Stimulated activated CD4-positive, alpha-beta T cell treated with anti-CD3 and anti-CD28 coated beads, Interleukin-4, amount 100 ng/mL, for 4 hours (primary cell): ENCODE results near the gene PDE6A.
"Not testable (repeated sequence)": the region's sequence is repeated elsewhere in the genome, so short reads cannot be mapped to it uniquely, and the experiment has no call there.

Source experiments
- DNase-seq, 2 experiments: peaks; one replicate each; pipeline ENCODE4 v3.0.0-alpha.2; 2020

PDE6A gene

DNA sequence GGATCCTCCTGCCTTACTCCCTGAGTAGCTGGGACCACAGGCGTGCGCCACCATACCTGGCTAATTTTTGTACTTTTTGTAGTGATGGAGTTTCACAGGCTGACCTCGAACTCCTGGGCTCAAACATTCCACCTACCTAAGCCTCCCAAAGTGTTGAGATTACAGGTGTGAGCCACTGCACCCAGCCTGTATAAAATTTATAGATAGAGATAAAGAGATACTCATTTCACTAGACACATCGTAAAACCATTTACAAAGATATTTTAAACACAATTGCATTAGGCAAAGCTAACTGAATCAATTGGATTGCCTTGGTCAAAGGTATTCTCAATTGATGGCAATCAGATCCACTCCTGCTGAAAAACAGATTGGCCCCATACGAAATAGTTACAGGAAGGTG lies 52.0 kb downstream of the PDE6A start:
- no peak for DNase-seq

DNA sequence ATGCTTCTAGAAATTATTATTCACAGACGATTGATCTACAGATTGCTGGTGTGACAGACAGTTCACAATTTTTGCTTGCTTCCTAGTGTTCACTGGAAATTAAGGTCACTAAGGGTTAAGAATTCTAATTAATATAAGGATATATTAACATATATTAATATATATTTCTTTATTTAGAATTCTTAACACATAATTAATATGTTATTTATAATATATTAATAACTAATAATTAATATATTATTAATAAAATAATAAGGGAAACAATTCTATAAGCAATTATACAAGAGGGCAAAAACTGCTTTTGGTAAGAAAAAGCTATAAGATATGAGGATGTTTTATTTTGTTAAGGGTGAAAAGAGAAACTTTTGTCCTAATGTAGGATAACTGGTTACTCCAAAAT lies 56.3 kb downstream of the PDE6A start:
- DNase-seq, result no peak

DNA sequence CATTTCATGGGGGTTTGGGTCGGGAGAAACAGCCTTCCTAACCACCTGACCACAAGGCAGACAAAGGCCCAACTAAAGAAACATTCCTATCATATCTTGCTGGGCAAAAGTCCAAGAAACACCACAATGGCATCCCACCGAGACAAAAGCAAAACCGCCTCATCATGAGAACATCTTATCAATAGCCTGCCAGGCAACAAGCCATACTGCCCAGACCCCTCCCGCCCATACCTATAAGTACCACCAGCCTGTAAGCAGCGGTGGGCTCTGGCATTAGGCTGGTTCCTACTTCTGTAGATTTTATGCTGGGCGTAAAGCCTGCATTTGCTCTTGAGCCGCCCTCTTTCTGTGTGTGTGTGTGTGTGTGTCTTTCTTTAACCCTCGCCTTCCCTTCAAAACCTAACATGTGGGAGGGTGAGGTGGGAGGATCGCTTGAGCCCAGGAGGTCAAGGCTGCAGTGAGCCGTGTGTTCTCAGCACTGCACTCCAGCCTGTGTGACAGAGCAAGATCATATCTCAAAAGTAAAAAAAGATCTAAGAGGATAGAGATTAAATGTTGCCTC lies 56.9 kb downstream of the PDE6A start:
- no peak for DNase-seq

DNA sequence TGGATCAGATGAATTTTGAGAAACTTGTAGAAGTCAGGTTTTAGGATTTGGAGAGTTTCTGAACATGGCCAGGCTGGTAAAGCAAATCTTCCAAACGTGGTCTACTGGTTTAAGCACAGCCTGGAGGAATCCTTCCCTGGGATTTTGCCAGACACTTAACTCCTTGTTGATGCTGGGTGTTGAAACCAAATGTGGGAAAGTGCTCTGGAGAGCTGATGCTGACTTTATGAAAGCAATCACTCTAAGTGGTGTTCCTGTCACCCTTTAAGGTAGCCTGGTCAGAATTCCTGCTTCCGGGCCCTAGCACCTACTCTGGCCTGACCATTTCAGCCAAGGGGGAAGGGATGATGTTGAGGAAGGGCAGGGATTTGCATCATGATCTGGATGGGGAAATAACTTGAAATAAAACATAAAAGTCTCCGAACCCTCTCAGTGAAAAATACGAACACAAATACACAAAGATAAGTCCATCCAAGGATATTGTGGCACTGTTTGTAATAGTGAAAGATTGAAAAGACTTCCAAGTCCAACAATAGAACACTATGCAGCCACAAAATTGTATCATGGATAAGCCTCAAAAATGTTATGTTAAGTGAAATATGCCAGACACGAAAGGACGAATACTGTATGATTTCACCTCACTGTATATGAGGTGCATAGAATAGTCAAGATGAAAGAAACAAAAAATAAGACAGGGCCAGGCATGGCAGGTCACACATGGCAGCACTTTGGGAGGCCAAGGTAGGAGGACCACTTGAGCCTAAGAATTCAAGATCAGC lies 57.7 kb downstream of the PDE6A start:
- no peak for DNase-seq

DNA sequence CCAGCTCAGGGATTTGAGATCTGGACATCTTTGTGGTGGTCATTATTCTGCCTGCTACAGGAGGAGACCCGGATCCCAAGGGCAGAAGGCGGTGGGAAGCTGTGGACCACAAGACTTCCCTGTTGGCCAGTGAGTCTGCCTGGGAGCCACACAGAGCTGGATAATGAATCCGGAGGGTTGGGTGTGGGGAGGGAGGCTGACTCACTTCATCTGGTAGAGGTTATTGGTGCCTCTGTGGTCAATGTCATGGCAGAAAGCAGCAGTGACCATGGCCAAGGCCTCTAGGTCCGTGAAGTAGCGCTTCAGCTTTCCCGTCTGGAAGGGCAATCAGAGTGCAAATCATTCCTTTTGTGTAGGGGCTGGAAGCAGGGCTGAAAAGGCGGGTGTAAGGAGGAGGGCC lies 58.5 kb downstream of the PDE6A start:
- no peak for DNase-seq

DNA sequence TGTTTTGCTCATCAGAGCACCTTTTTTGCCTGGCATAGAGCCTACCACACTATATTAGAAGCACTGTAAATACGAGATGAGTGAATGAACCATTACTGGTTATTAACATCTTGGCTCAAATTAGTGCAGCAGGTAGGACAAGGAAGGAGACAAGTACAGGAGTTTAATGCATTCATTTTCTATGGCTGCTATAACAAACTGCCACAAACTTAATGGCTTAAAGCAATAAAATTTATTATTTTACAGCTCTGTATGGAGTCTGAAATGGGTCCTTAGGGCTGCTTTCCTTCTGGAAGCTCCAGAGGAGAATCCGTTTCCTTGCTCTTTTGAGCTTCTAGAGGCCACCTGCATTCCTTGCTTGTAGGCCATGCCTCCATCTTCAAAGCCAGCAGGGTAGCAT lies 59.1 kb downstream of the PDE6A start:
- no peak for DNase-seq

DNA sequence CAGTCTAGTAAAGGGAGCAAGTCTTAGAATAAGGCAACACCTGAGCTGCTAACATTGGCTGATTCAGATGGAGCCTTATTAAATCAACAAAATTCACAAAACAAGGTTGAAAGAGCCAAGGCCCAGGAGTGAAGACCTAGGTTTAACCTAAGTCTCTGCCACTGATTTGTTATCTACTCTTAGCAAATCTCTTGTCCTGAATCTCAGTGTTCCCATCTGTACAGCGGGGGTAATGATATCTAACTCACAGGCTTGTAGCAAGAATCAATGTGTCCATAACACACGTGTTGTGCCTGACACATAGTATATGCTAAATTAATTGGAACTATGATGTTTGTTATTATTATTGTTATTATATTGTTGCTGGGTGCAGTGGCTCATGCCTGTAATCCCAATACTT lies 61.0 kb downstream of the PDE6A start:
- DNase-seq, result no peak

DNA sequence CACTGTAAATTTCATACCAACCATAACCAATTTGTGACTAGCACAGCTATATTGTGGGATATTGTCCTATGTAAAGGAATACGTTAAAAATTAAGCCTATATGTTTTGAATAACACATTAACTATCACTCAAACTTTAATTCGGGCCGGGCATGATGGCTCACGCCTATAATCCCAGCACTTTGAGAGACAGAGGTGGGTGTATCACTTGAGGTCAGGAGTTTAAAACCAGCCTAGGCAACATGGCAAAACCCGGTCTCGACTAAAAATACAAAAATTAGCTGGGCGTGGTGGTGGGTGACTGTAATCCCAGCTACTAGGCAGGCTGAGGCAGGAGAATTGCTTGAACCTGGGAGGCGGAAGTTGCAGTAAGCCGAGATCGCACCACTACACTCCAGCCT lies 62.0 kb downstream of the PDE6A start:
- DNase-seq, result not testable (repeated sequence)

DNA sequence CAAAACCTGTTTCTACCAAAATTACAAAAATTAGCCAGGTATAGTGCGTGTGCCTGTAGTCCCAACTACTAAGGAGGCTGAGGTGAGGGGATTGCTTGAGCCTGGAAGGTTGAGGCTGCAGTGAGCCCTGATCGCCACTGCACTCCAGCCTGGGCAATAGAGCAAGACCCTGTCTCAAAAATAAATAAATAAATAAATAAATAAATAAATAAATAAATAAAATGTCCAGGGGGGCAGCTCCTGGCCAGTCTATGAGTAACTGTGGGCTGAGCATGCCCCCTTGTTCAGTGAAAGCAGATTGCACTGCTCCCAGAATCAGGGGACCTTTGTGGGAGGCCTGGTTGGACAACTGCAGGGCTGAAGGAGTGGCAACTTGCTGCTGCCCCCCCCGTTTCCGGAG lies 62.7 kb downstream of the PDE6A start:
- DNase-seq, result no peak

DNA sequence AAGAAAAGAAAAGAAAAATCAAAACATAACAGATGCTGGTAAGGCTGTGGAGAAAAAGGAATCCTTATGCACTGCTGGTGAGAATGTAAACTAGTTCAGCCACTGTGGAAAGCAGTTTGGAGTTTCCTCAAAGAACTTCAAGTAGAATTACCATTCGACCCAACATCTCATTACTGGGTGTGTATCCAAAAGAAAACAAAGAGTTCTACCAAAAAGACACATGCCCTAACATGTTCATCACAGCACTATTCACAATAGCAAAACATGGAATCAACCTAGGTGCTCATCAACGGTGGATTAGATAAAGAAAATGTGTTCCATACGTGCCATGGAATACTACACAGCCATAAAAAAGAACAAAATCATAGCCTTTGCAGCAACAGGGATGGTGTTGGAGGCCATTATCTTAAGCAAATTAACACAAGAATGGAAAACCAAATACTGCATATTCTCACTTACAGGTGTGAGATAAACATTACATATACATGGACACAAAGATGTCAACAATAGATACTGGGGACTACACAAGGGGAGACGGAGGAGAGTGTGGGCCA lies 63.4 kb downstream of the PDE6A start:
- DNase-seq, result no peak

DNA sequence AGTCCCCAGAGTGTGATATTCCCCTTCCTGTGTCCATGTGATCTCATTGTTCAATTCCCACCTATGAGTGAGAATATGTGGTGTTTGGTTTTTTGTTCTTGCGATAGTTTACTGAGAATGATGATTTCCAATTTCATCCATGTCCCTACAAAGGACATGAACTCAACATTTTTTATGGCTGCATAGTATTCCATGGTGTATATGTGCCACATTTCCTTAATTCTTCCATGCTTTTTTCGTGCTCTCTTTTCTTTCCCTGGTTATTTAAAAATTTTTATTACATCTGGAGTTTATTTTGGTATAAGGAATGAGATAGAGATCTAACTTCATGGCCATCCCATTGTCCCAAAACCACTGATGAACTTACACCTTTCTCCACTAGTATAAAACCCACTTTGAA lies 65.0 kb downstream of the PDE6A start:
- DNase-seq, result not testable (repeated sequence)

DNA sequence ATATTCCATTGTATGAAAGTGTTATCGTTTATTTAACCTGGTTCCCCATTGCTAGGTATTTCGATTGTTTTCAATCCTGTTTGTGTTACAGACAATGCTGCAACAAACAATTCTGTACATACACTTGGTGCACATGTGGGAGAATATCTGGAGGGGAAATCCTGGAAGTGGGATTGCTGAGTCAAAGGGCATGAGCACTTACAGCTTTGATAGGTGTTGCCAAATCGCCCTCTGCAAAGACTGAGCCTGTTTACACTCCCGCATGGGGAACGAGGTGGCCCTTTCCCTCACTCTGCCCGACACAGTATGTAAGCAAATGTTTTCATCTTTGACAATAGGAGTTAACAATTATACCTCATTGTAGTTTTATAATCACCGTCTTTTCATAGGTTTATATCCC lies 66.2 kb downstream of the PDE6A start:
- no peak for DNase-seq

DNA sequence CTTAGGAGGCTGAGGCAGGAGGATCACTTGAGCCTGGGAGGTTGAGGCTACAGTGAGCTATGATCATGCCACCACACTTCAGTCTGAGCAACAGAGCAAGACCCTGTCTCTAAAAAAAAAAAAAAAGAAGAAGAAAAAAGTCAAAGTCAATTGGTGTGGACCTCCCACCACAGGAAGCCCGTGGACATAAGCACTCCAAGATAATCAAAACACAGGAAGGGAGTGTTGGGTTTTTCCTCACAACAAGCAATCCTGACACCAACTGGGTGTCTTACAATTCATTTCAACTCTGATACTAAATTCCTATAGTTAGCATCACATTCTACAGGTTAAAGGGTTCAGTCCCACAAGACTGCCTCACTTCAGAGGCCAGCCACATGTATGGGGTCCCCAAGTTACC lies 70.7 kb downstream of the PDE6A start:
- no peak for DNase-seq

DNA sequence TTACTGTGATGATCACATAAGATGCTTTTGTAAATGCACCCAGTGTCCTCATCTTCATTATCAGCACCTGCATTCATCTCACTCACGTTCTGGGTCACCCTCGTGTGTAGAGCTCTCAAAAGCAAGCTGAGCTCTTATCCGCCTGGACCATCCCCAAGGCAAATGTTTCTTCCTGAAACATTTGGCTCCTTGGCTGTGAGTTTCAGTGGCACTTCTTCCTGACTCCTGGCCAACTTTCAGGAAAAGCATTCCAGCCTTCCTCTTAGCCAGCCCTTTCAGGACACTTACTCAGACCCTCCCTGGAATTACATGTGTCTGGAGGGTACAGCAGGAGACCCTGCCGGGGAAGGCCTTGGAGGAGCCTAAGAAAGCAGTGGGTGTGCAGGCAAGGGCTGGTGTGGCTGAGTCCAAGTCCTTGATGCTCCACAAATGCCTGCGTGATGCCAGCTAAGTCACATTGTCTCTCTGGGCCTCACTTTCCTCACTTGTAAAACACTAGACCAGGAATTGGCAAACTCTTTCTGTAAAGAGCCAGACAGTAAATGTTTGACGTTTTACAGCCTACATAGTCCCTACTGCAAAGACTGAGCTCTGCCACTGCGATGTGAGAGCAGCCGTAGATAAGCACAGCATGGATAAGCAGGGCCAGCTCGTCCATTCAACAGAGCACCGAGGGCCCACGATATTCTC lies 72.1 kb downstream of the PDE6A start:
- DNase-seq, result no peak

DNA sequence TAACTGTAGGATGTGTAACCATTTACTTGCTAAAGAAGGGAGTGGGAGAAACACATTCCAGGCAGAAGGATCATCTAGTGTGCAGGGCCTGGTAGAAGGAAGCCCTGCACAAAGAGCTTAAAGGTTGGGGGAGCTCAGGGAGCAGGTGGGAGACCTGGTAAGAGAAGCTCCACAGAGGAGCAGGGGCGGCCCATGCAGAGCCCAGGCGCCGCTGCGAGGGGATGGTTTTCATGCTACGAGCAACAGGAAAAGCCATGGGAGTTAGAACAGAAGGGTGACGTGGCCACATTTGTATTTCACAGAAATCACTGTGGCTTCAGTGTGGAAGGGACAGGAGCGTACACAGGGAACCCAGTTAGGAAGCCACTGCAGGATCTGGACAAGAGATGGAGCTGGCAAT lies 73.1 kb downstream of the PDE6A start:
- no peak for DNase-seq

DNA sequence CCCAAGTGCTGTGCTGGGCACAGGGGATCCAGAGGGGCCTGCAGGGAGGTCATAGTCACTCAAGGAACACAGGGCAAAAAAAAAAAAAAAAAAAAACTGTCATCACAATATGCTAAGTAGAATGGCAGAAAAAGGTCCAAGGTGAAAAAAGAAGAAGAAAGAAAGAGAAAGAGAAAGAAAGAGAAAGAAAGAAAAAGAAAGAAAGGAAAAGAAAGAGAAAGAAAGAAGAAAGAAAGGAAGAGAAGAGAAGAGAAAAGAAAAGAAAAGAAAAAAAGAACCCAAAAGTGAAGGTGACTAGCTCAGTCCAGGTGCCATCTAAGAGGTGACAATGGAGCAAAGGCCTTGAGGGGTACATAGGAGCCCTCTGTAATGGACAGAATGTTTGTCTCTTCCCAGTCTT lies 73.9 kb downstream of the PDE6A start:
- no peak for DNase-seq

DNA sequence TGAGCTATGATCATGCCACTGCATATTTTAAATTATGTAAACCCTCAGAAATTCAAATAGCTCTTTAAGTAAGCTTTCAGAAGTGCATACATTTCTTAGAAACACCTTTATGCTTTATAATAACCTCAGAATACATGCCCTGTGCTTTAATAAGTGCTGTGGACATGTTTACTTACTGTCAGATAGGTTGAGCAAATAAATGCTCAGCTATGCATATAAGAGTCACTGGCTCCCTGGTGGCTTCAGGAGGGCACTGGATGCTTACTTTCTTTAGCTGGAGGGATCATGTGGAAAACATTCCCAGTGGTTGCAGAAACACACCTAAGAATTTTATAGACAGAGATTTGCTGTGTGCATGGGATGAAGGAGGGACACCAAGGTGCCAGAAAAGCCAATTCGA lies 74.4 kb downstream of the PDE6A start:
- no peak for DNase-seq

DNA sequence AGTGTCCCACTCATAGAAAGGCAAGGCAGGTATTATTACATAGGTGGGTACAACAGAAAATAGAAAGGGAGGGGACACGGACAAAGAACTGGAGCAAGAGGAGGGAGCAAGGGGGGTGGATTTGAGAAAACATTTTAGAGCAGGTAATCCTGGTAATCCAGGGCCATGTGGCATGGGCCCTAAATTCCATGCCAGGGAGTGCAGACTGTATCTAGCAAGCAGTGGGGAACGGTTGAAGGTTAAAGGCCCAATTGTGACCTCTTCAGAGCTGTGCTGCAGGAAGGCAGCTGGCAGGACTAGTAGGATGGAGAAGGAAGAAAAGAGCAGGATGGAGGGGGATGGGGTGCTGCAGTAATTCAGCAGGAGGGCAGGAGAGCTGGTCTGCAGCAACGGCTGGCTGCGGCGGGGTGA lies 75.2 kb downstream of the PDE6A start:
- no peak for DNase-seq

DNA sequence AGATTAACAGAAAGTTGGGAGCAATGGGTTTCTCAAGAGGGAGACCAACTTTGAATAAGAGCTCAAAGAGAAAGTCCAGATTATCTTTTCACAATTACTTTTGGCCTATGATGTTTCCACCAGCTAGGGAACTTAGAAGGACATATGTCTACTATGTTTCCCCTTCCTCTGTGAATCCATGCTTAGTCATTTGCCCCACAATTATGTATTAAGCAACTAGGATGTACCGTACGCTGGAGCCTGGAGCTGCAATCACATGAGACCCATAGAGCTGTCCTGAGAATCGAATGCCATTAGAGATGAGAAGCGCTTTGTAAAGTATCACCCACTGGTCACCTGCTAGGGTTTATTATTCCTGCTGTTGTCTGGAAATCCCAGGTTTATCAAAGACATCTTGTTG lies 78.8 kb downstream of the PDE6A start:
- no peak for DNase-seq

DNA sequence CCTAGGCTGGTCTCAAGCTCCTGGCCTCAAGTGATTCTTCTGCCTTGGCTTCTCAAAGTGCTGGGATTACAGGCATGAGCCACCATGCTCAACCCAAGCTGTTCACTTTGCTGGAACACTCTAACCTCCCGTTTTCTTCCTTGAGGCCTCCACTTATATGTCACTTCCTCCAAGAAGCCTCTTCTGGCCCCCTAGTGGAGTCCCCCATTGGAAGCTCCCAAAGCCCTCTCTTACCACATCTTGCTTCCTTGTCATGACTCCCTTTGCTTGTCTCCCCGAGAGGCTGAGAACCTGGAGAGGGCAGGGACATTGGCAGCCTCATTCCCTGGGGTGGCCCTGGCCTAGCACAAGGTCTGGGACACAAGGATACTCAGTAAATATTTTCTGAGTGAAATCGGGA lies 80.8 kb downstream of the PDE6A start:
- no peak for DNase-seq

DNA sequence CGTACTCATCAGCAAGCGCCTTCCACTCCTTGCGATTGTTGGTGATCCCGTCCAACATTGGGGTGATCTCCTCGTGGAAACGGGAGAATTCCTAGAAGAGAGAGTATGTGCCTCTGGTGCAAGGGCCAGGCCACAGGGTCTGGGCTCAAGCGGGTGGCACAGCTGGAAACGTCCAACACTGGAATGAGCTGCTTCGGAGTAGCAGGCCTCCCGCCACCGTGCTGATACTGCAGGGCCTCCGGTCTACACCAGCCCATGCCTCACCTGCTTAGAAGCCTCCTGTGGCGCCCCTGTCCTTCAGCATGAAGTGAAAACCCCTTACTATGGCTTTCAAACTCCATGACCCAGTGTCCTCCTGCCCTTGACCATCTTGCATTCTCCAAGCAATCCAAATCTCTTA lies 81.4 kb downstream of the PDE6A start:
- no peak for DNase-seq

DNA sequence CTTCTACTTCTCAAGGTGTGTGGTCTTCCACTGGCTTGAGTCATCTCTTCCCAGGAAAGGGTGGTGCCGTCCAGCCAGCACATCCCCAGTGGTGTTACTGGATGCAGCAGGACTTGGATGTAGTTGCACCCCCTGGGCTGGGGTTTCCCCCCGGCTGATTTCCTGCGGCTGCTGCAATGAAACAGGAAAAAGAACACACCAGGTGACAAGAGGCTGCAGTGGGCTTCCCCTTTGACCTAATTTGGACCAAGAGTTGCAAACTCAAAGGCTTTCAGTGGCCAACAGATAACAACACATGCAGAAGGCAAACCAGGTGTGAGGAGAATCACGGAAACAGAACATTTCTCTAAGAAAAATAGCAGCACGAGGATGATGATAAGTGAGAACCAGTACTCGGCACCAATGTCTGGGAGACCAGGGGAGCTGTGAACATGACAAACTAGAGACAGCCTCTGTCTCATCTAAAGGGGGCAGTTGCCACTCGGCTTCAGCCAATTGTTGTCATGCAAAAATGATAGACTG lies 83.7 kb downstream of the PDE6A start:
- no peak for DNase-seq

DNA sequence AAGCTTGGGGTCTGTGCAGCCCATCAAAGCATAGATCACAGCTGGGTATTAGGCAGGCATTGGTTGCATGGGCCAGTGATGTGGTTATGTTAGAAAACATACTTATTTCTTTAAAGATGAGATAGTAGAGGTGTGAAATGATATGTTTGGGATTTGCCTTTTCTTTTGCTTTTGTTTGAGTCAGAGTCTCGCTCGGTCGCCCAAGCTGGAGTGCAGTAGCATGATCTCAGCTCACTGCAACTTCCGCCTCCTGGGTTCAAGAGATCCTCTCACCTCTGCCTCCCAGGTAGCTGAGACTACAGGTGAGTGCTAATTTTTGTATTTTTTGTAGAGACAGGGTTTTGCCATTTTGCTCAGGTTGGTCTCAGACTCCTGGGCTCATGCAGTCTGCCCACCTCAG lies 84.8 kb downstream of the PDE6A start:
- no peak for DNase-seq

DNA sequence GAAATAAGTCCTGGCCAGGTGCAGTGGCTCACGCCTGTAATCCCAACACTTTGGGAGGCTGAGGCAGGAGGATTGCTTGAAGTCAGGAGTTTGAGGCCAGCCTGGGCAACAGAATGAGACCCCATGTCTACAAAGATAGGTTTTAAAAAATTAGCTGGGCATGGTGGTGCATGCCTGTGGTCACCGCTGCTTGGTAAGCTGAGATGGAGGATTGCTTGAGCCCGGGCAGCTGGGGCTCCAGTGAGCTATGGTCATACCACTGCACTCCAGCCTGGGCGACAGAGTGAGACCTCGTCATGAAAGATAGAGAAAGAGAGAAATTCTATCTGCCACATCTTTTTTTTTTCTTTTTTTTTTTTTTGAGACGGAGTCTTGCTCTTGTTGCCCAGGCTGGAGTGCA lies 86.1 kb downstream of the PDE6A start:
- DNase-seq, result not testable (repeated sequence)
